Gastrocnemius medialis (tissue), 4 donors: Measurements from ENCODE around the gene IFT27.

Experiments
- CTCF ChIP-seq, 5 experiments: fragments of 450-650 bp in 3 of 5; fragments of 200-600 bp in 2 of 5; sonication (generic) in 2 of 5; IDR thresholded peaks in 4 of 5; conservative IDR thresholded peaks in 1 of 5; 1 replicate in 4 of 5; 2 replicates in 1 of 5; pipeline ENCODE4 v1.5.1; 2016 to 2019; ENCODE audit warnings: antibody characterized with exemption in 5 of 5, mild to moderate bottlenecking in 3 of 5, moderate library complexity in 3 of 5
- POLR2A ChIP-seq, 2 donors: fragments of 450-650 bp; IDR thresholded peaks; one replicate each; pipeline ENCODE4 v1.6.1; 2017; ENCODE audit warnings: antibody characterized with exemption in 2 of 2, mild to moderate bottlenecking in 2 of 2, moderate library complexity in 2 of 2

- TF ChIP-seq CTCF (IDR thresholded peaks at IDR 0.05 in 4 of 5, conservative IDR thresholded peaks at IDR 0.05 in 1 of 5) (no peak), POLR2A (IDR thresholded peaks at IDR 0.05) (no peak)
Observed at GRCh38 chr22:36758792-36759271, 17.1 kb downstream of the IFT27 start.
